Measurements from ENCODE around the gene RPUSD1. TPM values are rescaled to one million over a fixed set of nuclear protein-coding genes. Genes with fewer than 3 reads are reported as not detected.

Gene RPUSD1
- total and polyA plus RNA-seq, 2 of the 13 experiments (the other 11 are each of a cell fraction or from before 2014, with no cell fraction given) = 13.1 to 26.2 TPM

DNA sequence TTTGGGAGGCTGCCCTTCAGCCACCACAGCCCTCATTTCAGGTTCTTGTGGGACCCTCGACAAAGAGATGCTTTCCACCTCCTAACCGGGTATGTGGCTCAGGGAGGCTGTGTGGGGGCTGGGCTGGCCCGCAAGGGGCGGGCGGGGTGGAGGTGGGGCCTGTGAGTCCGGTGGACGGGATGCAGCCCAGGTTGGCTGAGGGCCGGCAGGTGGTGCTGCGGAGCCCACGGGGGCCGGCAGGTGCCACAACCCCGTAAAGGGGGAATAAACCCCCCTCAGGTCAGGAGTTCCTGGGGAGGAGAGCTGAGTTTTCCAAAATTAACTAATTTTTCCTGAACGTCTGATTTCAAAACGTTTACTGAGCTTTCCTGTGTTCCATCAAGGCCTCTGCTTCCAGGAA, 42.4 kb downstream of the RPUSD1 start:
- no peaks in the 10 kb centered on the region for H3K9me3 ChIP-seq (ENCODE audit: low read length)
- BruUV-seq (replicated peaks) = no TSS peak
- in situ Hi-C loops (cut with HindIII; ENCODE audit: extremely low pct_ligation_motif_present, low pct_unique_long_range_greater_than_20kb) = no loop called here
- H4K20me1 ChIP-seq (ENCODE audit: insufficient read depth, low read length) = no peaks in the 10 kb centered on the region
- H3K4me2 ChIP-seq (ENCODE audit: low read depth, low read length) = no peak overlapping the region
- no peak overlapping the region for H2AFZ ChIP-seq (ENCODE audit: low read length)
- 0% methylated on average over 9 of the region's 14 CpGs for WGBS (ENCODE audit: low lambda C conversion rate)
- peaks cover 0 to 17% of the 10 kb centered on the region in 2 experiments; a peak in 2 of 5 replicates for H3K27me3 ChIP-seq (ENCODE audit: control insufficient read depth in 1 of 2, insufficient read depth in 2 of 2, low read length in 2 of 2)
- H3K9ac ChIP-seq (ENCODE audit: insufficient read depth, low read depth, low read length) = no peak overlapping the region
- H3K4me1 ChIP-seq (ENCODE audit: insufficient read depth, low read length) = 0 out of 2 replicates have a peak, but pooled peaks cover 8% of the 10 kb centered on the region
- H3K79me2 ChIP-seq (ENCODE audit: insufficient read depth, low read length) = no peaks in the 10 kb centered on the region
- intact Hi-C loops (cut with micrococcal nuclease; ENCODE audit: unreplicated experiment) = loop anchor here (1.0 kb wide), 1 partner anchor 40 kb away; no protein-coding TSS in a partner anchor
- H3K36me3 ChIP-seq (replicated peaks in 1 of 2; ENCODE audit: control insufficient read depth in 1 of 2, insufficient read depth in 2 of 2, low read length in 2 of 2) = no peaks in the 10 kb centered on the region
- no peak for DNase-seq (ENCODE audit: low spot score)
- no peak overlapping the region for H3K4me3 ChIP-seq (replicated peaks in 1 of 3; ENCODE audit: insufficient read depth in 1 of 3, low read depth in 2 of 3, low read length in 3 of 3)
- peak; percentile 76 for ATAC-seq
- peak; percentile 50 for FAIRE-seq
- H3K27ac ChIP-seq (ENCODE audit: extremely low read length, insufficient read depth, low read length) = no peak overlapping the region
- ChIA-PET CTCF (ENCODE audit: low intra/inter-chr PET ratio, low total read pairs) (interaction anchor here (0.7 kb wide), 1 partner anchor 40 kb away, joined by 4 read pairs; no protein-coding TSS in a partner anchor), POLR2A (no interaction called here)
- no peak for TF ChIP-seq MAZ (IDR thresholded peaks at IDR 0.05; ENCODE audit: borderline replicate concordance, low read depth, low read length)
- TF ChIP-seq MAZ (CRISPR knock-in tag; IDR thresholded peaks at IDR 0.05; ENCODE audit: low read depth) = peak; percentile 37; the same call in 1 of the 2 replicates
- TF ChIP-seq, protein P1, sequence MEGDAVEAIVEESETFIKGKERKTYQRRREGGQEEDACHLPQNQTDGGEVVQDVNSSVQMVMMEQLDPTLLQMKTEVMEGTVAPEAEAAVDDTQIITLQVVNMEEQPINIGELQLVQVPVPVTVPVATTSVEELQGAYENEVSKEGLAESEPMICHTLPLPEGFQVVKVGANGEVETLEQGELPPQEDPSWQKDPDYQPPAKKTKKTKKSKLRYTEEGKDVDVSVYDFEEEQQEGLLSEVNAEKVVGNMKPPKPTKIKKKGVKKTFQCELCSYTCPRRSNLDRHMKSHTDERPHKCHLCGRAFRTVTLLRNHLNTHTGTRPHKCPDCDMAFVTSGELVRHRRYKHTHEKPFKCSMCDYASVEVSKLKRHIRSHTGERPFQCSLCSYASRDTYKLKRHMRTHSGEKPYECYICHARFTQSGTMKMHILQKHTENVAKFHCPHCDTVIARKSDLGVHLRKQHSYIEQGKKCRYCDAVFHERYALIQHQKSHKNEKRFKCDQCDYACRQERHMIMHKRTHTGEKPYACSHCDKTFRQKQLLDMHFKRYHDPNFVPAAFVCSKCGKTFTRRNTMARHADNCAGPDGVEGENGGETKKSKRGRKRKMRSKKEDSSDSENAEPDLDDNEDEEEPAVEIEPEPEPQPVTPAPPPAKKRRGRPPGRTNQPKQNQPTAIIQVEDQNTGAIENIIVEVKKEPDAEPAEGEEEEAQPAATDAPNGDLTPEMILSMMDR (CRISPR knock-in tag; IDR thresholded peaks at IDR 0.05) = peak; percentile 80
- TF ChIP-seq LCORL (IDR thresholded peaks at IDR 0.05) = no peak
- TF ChIP-seq LCORL (CRISPR knock-in tag; IDR thresholded peaks at IDR 0.05) = 0 out of 2 replicates have a peak, but pooled peaks have one; percentile 14
- TF ChIP-seq CBX2 (IDR thresholded peaks at IDR 0.05; ENCODE audit: low read depth, low read length) = no peak
- no peak for TF ChIP-seq CBX2 (CRISPR knock-in tag; IDR thresholded peaks at IDR 0.05; ENCODE audit: low read depth)
- TF ChIP-seq GLI4 (CRISPR knock-in tag; IDR thresholded peaks at IDR 0.05; ENCODE audit: borderline replicate concordance) = no peak
- TF ChIP-seq DPF2 (CRISPR knock-in tag; IDR thresholded peaks at IDR 0.05; ENCODE audit: borderline replicate concordance, low read depth) = no peak
- no peak for TF ChIP-seq ZFP82 (CRISPR knock-in tag; IDR thresholded peaks at IDR 0.05; ENCODE audit: borderline replicate concordance)
- 0 out of 2 replicates have a peak, but pooled peaks have one; percentile 26 for TF ChIP-seq CHD2 (IDR thresholded peaks at IDR 0.05; ENCODE audit: low read depth, low read length)
- TF ChIP-seq ZUFSP (CRISPR knock-in tag; IDR thresholded peaks at IDR 0.05; ENCODE audit: borderline replicate concordance) = no peak
- no peak for TF ChIP-seq POLR2G (IDR thresholded peaks at IDR 0.05; ENCODE audit: low read depth, low read length)
- TF ChIP-seq, protein P2, sequence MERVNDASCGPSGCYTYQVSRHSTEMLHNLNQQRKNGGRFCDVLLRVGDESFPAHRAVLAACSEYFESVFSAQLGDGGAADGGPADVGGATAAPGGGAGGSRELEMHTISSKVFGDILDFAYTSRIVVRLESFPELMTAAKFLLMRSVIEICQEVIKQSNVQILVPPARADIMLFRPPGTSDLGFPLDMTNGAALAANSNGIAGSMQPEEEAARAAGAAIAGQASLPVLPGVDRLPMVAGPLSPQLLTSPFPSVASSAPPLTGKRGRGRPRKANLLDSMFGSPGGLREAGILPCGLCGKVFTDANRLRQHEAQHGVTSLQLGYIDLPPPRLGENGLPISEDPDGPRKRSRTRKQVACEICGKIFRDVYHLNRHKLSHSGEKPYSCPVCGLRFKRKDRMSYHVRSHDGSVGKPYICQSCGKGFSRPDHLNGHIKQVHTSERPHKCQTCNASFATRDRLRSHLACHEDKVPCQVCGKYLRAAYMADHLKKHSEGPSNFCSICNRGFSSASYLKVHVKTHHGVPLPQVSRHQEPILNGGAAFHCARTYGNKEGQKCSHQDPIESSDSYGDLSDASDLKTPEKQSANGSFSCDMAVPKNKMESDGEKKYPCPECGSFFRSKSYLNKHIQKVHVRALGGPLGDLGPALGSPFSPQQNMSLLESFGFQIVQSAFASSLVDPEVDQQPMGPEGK (CRISPR knock-in tag; IDR thresholded peaks at IDR 0.05) = peak; percentile 73; the same call in 1 of the 2 replicates
- no peak for TF ChIP-seq ELF4 (CRISPR knock-in tag; IDR thresholded peaks at IDR 0.05; ENCODE audit: borderline replicate concordance)
- TF ChIP-seq ZNF281 (CRISPR knock-in tag; IDR thresholded peaks at IDR 0.05; ENCODE audit: borderline replicate concordance) = peak; percentile 55; the same call in 1 of the 2 replicates
